Fibroblast of lung (primary cell): ENCODE data around the gene FBXO30. TPM values are rescaled to one million over a fixed set of nuclear protein-coding genes. Genes with fewer than 3 reads are reported as not detected.

ENCODE experiments used
- DNase-seq, 2 donors: peaks; one replicate each; pipeline versions ENCODE4 v3.0.0 to v3.0.0-alpha.2; 2010; ENCODE audit warnings: low read depth in 2 of 2
- H2AFZ ChIP-seq: 2 replicates; pipeline ENCODE4 v1.5.1; 2012; ENCODE audit warnings: low read length, control low read depth, inconsistent platforms
- H3K27ac ChIP-seq: 2 replicates; pipeline ENCODE4 v1.5.1; 2011; ENCODE audit warnings: low read length, control low read depth; ENCODE audit not compliant: insufficient read depth
- H3K27me3 ChIP-seq: 2 replicates; pipeline ENCODE4 v1.5.1; 2011; ENCODE audit warnings: mild to moderate bottlenecking, low read length; ENCODE audit not compliant: control insufficient read depth, insufficient read depth
- H3K36me3 ChIP-seq: 2 replicates; pipeline ENCODE4 v1.5.1; 2011; ENCODE audit warnings: low read length; ENCODE audit not compliant: control insufficient read depth, insufficient read depth
- H3K4me1 ChIP-seq: 2 replicates; pipeline ENCODE4 v1.5.1; 2011; ENCODE audit warnings: low read length; ENCODE audit not compliant: control insufficient read depth, insufficient read depth; ENCODE audit errors: extremely low read depth
- H3K4me2 ChIP-seq: 2 replicates; pipeline ENCODE4 v1.5.1; 2011; ENCODE audit warnings: low read length, control low read depth; ENCODE audit not compliant: insufficient read depth; ENCODE audit errors: extremely low read depth
- H3K4me3 ChIP-seq, 4 experiments: fragments of 200-600 bp in 1 of 4; sonication (generic) in 1 of 4; replicated peaks in 1 of 4; 2 replicates each; pipeline ENCODE4 v1.5.1; 2011 to 2016; ENCODE audit warnings: low read length in 4 of 4, low read depth in 3 of 4, mild to moderate bottlenecking in 3 of 4, control low read depth in 2 of 4, inconsistent platforms in 1 of 4, mixed read lengths in 1 of 4; ENCODE audit not compliant: insufficient read depth in 1 of 4; ENCODE audit errors: control extremely low read depth in 1 of 4
- H3K79me2 ChIP-seq: 2 replicates; pipeline ENCODE4 v1.5.1; 2012; ENCODE audit warnings: mild to moderate bottlenecking, low read length, inconsistent platforms; ENCODE audit not compliant: control insufficient read depth, insufficient read depth
- H3K9ac ChIP-seq: 2 replicates; pipeline ENCODE4 v1.5.1; 2011; ENCODE audit warnings: mild to moderate bottlenecking, low read length, control low read depth; ENCODE audit not compliant: insufficient read depth
- H3K9me3 ChIP-seq: 2 replicates; pipeline ENCODE4 v1.5.1; 2012; ENCODE audit warnings: low read depth, low read length; ENCODE audit not compliant: control insufficient read depth, insufficient read depth
- H4K20me1 ChIP-seq: 2 replicates; pipeline ENCODE4 v1.5.1; 2011; ENCODE audit warnings: low read length; ENCODE audit not compliant: control insufficient read depth, insufficient read depth; ENCODE audit errors: extremely low read depth
- CTCF ChIP-seq, 2 donors: IDR thresholded peaks in 1 of 2; conservative IDR thresholded peaks in 1 of 2; 1 replicate in 1 of 2; 2 replicates in 1 of 2; pipeline ENCODE4 v1.5.1; 2011 to 2012; ENCODE audit warnings: low read length in 2 of 2, control low read depth in 1 of 2, inconsistent platforms in 1 of 2, low read depth in 1 of 2, mild to moderate bottlenecking in 1 of 2
- EZH2 ChIP-seq: IDR thresholded peaks from 2 replicates; pipeline ENCODE4 v1.5.1; 2012; ENCODE audit warnings: low read length, control low read depth, mild to moderate bottlenecking; ENCODE audit errors: missing control alignments
- polyA plus RNA-seq, 2 donors: library from polyadenylated mRNA; depleted of rRNA in 1 of 2; stranded (reverse) in 1 of 2; unstranded in 1 of 2; fragments of >200 nt; gene quantifications; 2 replicates each; pipeline ENCODE4 v1.2.1, GENCODE V29; 2011 to 2012; ENCODE audit warnings: missing spikeins in 1 of 2
- total RNA-seq: library from RNA; depleted of rRNA; stranded (reverse); fragments of >200 nt; gene quantifications from 2 replicates; pipeline ENCODE4 v1.2.1, GENCODE V29; 2014

The FBXO30 gene
- total and polyA plus RNA-seq, 2 donors (not counting 1 experiment from before 2014, with no cell fraction given): 11.6 to 25.9 TPM

GRCh38 chr6:145783796-145784195, 30.8 kb downstream of the FBXO30 start:
- no peak for TF ChIP-seq CTCF (conservative IDR thresholded peaks at IDR 0.05 in 1 of 2, IDR thresholded peaks at IDR 0.05 in 1 of 2; ENCODE audit: low read depth in 1 of 2, low read length in 2 of 2)
- TF ChIP-seq EZH2: no peak
- Histone ChIP-seq H4K20me1 (no peaks in the 10 kb centered on the region), H3K4me1 (no peaks in the 10 kb centered on the region), H3K9me3 (no peaks in the 10 kb centered on the region), H3K9ac (no peak overlapping the region), H3K36me3 (no peaks in the 10 kb centered on the region), H3K27me3 (no peaks in the 10 kb centered on the region), H3K4me2 (no peak overlapping the region), H3K27ac (no peak overlapping the region), H2AFZ (no peak overlapping the region), H3K4me3 (no peak overlapping the region), H3K79me2 (no peaks in the 10 kb centered on the region)
- no peak for DNase-seq

GRCh38 chr6:145772846-145773245, 41.7 kb downstream of the FBXO30 start:
- Histone ChIP-seq H3K4me2 (no peak overlapping the region), H2AFZ (no peak overlapping the region), H3K27ac (no peak overlapping the region), H3K36me3 (no peaks in the 10 kb centered on the region), H3K4me1 (no peaks in the 10 kb centered on the region), H3K9me3 (no peaks in the 10 kb centered on the region), H3K4me3 (no peak overlapping the region), H3K79me2 (no peaks in the 10 kb centered on the region), H3K9ac (no peak overlapping the region), H4K20me1 (no peaks in the 10 kb centered on the region), H3K27me3 (no peaks in the 10 kb centered on the region)
- TF ChIP-seq CTCF (conservative IDR thresholded peaks at IDR 0.05 in 1 of 2, IDR thresholded peaks at IDR 0.05 in 1 of 2; ENCODE audit: low read depth in 1 of 2, low read length in 2 of 2): no peak
- TF ChIP-seq EZH2: no peak
- DNase-seq: no peak

GRCh38 chr6:145765449-145765848, 49.1 kb downstream of the FBXO30 start:
- no peaks in the 10 kb centered on the region for H4K20me1 ChIP-seq
- no peak overlapping the region for H3K27ac ChIP-seq
- no peak overlapping the region for H3K4me3 ChIP-seq
- no peaks in the 10 kb centered on the region for H3K36me3 ChIP-seq
- no peak overlapping the region for H2AFZ ChIP-seq
- TF ChIP-seq CTCF (conservative IDR thresholded peaks at IDR 0.05 in 1 of 2, IDR thresholded peaks at IDR 0.05 in 1 of 2; ENCODE audit: low read depth in 1 of 2, low read length in 2 of 2): no peak
- no peak for TF ChIP-seq EZH2
- no peaks in the 10 kb centered on the region for H3K79me2 ChIP-seq
- H3K4me1 ChIP-seq: no peaks in the 10 kb centered on the region
- H3K9me3 ChIP-seq: no peaks in the 10 kb centered on the region
- no peaks in the 10 kb centered on the region for H3K27me3 ChIP-seq
- no peak overlapping the region for H3K4me2 ChIP-seq
- no peak overlapping the region for H3K9ac ChIP-seq
- DNase-seq: no peak
